H1 (cell line): ENCODE measurements around the gene NBPF3.

Experiments used
- CTCF ChIP-seq, 3 experiments: IDR thresholded peaks; 1 replicate in 2 of 3; 2 replicates in 1 of 3; pipeline versions ENCODE4 v1.5.1 to v1.6.1; 2011; ENCODE audit warnings: low read length in 3 of 3, mild to moderate bottlenecking in 3 of 3, inconsistent platforms in 2 of 3, low read depth in 1 of 3, moderate library complexity in 1 of 3; ENCODE audit not compliant: insufficient read depth in 1 of 3; ENCODE audit errors: control extremely low read depth in 1 of 3
- EGR1 ChIP-seq: IDR thresholded peaks from 2 replicates; pipeline ENCODE4 v1.6.1; 2011; ENCODE audit warnings: low read depth, low read length, borderline replicate concordance
- EP300 ChIP-seq, 2 experiments: IDR thresholded peaks; 1 replicate in 1 of 2; 2 replicates in 1 of 2; pipeline ENCODE4 v1.6.1; 2011 to 2012; ENCODE audit warnings: low read depth in 2 of 2, low read length in 2 of 2, mild to moderate bottlenecking in 2 of 2, borderline replicate concordance in 1 of 2, inconsistent platforms in 1 of 2, moderate library complexity in 1 of 2
- EZH2 ChIP-seq: fragments of 200-600 bp; sonication (generic); IDR thresholded peaks from 2 replicates; pipeline ENCODE4 v1.7.1; 2012; ENCODE audit warnings: low read depth, mild to moderate bottlenecking, moderate library complexity, low read length, inconsistent platforms; ENCODE audit not compliant: severe bottlenecking
- MAX ChIP-seq: IDR thresholded peaks from 2 replicates; pipeline ENCODE4 v1.6.1; 2012; ENCODE audit warnings: inconsistent platforms
- NRF1 ChIP-seq: IDR thresholded peaks from 2 replicates; pipeline ENCODE4 v1.6.1; 2011; ENCODE audit warnings: mild to moderate bottlenecking, low read depth, low read length, improper control_type of control experiment
- POLR2A ChIP-seq, 2 experiments: IDR thresholded peaks; 1 replicate in 1 of 2; 2 replicates in 1 of 2; pipeline ENCODE4 v1.6.1; 2011; ENCODE audit warnings: low read depth in 2 of 2, low read length in 2 of 2, mild to moderate bottlenecking in 2 of 2; ENCODE audit errors: control extremely low read depth in 1 of 2
- RNF2 ChIP-seq: fragments of 200-900, 300-1000 bp; sonication (generic); IDR thresholded peaks from 2 replicates; pipeline ENCODE4 v1.7.1; 2016; ENCODE audit warnings: borderline replicate concordance, low read depth, mild to moderate bottlenecking, antibody characterized with exemption, low read length; ENCODE audit not compliant: poor library complexity, severe bottlenecking; ENCODE audit errors: missing control alignments
- SP4 ChIP-seq: IDR thresholded peaks from 2 replicates; pipeline ENCODE4 v1.6.1; 2012; ENCODE audit warnings: low read length, inconsistent platforms

GRCh38 chr1:21392587-21393263 lies 47.2 kb upstream of the NBPF3 start:
- TF ChIP-seq EGR1 = no peak
- no peak for TF ChIP-seq POLR2A (IDR thresholded peaks at IDR 0.05; ENCODE audit: control extremely low read depth in 1 of 2, low read depth in 2 of 2, low read length in 2 of 2)
- TF ChIP-seq CTCF (IDR thresholded peaks at IDR 0.05; ENCODE audit: control extremely low read depth in 1 of 3, insufficient read depth in 1 of 3, low read depth in 1 of 3, low read length in 3 of 3) = no peak
- TF ChIP-seq EP300 (IDR thresholded peaks at IDR 0.05; ENCODE audit: borderline replicate concordance in 1 of 2, low read depth in 2 of 2, low read length in 2 of 2) = no peak
- TF ChIP-seq EZH2 = no peak
- TF ChIP-seq NRF1 = no peak
- no peak for TF ChIP-seq SP4
- no peak for TF ChIP-seq MAX
- no peak for TF ChIP-seq RNF2
